SW 1271 (cell line): ENCODE data around the gene PLCH2.
"Not testable (repeated sequence)": the region's sequence is repeated elsewhere in the genome, so short reads cannot be mapped to it uniquely, and the experiment has no call there.

ENCODE experiments used
- DNase-seq, 2 experiments: peaks; one replicate each; lab custom pipeline; 2025; lab: John Stamatoyannopoulos, UW

The PLCH2 gene

GRCh38 chr1:2443277-2444137 lies 32.6 kb upstream of the PLCH2 start:
- no peak for DNase-seq

- no peak for DNase-seq
These were observed 31.9 kb upstream of the PLCH2 start for GRCh38 chr1:2444138-2444591.

- DNase-seq, result no peak
These were observed 30.8 kb upstream of the PLCH2 start for GRCh38 chr1:2445162-2445822.

- DNase-seq, result no peak
These were observed 30.3 kb upstream of the PLCH2 start for GRCh38 chr1:2445823-2446215.

- DNase-seq, result no peak
These were observed 29.7 kb upstream of the PLCH2 start for GRCh38 chr1:2446394-2446793.

- DNase-seq, result no peak
These were observed 29.2 kb upstream of the PLCH2 start for GRCh38 chr1:2446861-2447260.

GRCh38 chr1:2447276-2448097 lies 28.6 kb upstream of the PLCH2 start:
- no peak for DNase-seq

GRCh38 chr1:2448098-2448445 lies 28.0 kb upstream of the PLCH2 start:
- no peak for DNase-seq

GRCh38 chr1:2449636-2450454 lies 26.2 kb upstream of the PLCH2 start:
- DNase-seq, result no peak

- DNase-seq, result peak; percentile 61 to 62
These were observed 24.3 kb upstream of the PLCH2 start for GRCh38 chr1:2451741-2452140.

- DNase-seq, result no peak
These were observed 23.7 kb upstream of the PLCH2 start for GRCh38 chr1:2452201-2452931.

- no peak for DNase-seq
These were observed 23.2 kb upstream of the PLCH2 start for GRCh38 chr1:2452932-2453315.

GRCh38 chr1:2454227-2454626 lies 21.9 kb upstream of the PLCH2 start:
- no peak for DNase-seq

GRCh38 chr1:2455757-2456156 lies 20.3 kb upstream of the PLCH2 start:
- DNase-seq, result no peak

GRCh38 chr1:2457444-2457843 lies 18.6 kb upstream of the PLCH2 start:
- no peak for DNase-seq

- DNase-seq, result no peak
These were observed 17.4 kb upstream of the PLCH2 start for GRCh38 chr1:2458687-2459086.

GRCh38 chr1:2459102-2459753 lies 16.9 kb upstream of the PLCH2 start:
- not testable (repeated sequence) for DNase-seq

- DNase-seq, result no peak
These were observed 16.3 kb upstream of the PLCH2 start for GRCh38 chr1:2459757-2460156.

GRCh38 chr1:2460203-2460602 lies 15.9 kb upstream of the PLCH2 start:
- no peak for DNase-seq

- no peak for DNase-seq
These were observed 14.9 kb upstream of the PLCH2 start for GRCh38 chr1:2460996-2461751.
